ENCODE data around the gene BEGAIN. TPM values are rescaled to one million over a fixed set of nuclear protein-coding genes. Genes with fewer than 3 reads are reported as not detected.

Gene BEGAIN
- total and polyA plus RNA-seq, 9 of the 15 experiments (the other 6 are each of a cell fraction or from before 2014, with no cell fraction given), result 0.07 to 0.68 (median 0.55) TPM; not detected in 3

GRCh38 chr14:100502622-100503220 is 84.5 kb downstream of the BEGAIN start (continued):
- 0 out of 4 replicates have a peak, but pooled peaks of 1 of the 2 experiments have one; percentile 31 for TF ChIP-seq HDAC1 (IDR thresholded peaks at IDR 0.05)
- TF ChIP-seq ARID3B (CRISPR knock-in tag; IDR thresholded peaks at IDR 0.05; ENCODE audit: borderline replicate concordance), result no peak
- TF ChIP-seq SP1 (CRISPR knock-in tag; IDR thresholded peaks at IDR 0.05), result no peak
- TF ChIP-seq TCF3 (CRISPR knock-in tag; IDR thresholded peaks at IDR 0.05), result 0 out of 2 replicates have a peak, but pooled peaks have one; percentile 7
- no peak for TF ChIP-seq BRD9 (IDR thresholded peaks at IDR 0.05; ENCODE audit: low read depth, partially characterized antibody)
- TF ChIP-seq RB1 (IDR thresholded peaks at IDR 0.05; ENCODE audit: low read depth), result no peak
- TF ChIP-seq BCL6 (CRISPR knock-in tag; IDR thresholded peaks at IDR 0.05), result no peak
- TF ChIP-seq RAD51 (IDR thresholded peaks at IDR 0.05; ENCODE audit: borderline replicate concordance, low read depth), result no peak
- no peak for TF ChIP-seq FOXK2 (conservative IDR thresholded peaks at IDR 0.05 in 1 of 2, IDR thresholded peaks at IDR 0.05 in 1 of 2; ENCODE audit: low read depth in 2 of 2)
- TF ChIP-seq ZNF561 (CRISPR knock-in tag; conservative IDR thresholded peaks at IDR 0.05), result no peak
- TF ChIP-seq ZNF740 (CRISPR knock-in tag; IDR thresholded peaks at IDR 0.05), result no peak
- no peak for TF ChIP-seq ZNF740 (tag; IDR thresholded peaks at IDR 0.05)
- no peak for TF ChIP-seq ZNF766 (CRISPR knock-in tag; conservative IDR thresholded peaks at IDR 0.05)
- peak; percentile 27; the same call in 1 of the 2 replicates for TF ChIP-seq EHMT2 (IDR thresholded peaks at IDR 0.05)
- TF ChIP-seq PREB (CRISPR knock-in tag; IDR thresholded peaks at IDR 0.05), result no peak
- TF ChIP-seq ZNF280A (IDR thresholded peaks at IDR 0.05; ENCODE audit: low read depth, partially characterized antibody), result no peak
- TF ChIP-seq SAP30 (IDR thresholded peaks at IDR 0.05; ENCODE audit: borderline replicate concordance, insufficient read depth, low read depth, low read length, poor library complexity, severe bottlenecking), result no peak
- no peak for TF ChIP-seq NR2F6 (CRISPR knock-in tag; IDR thresholded peaks at IDR 0.05)

All from K562 (cell line).